ENCODE results near the gene ASB5. TPM values are rescaled to one million over a fixed set of nuclear protein-coding genes. Genes with fewer than 3 reads are reported as not detected.

Gene ASB5
- total RNA-seq, 6 experiments from 2014 or later, result 0.19 to 0.23 TPM; not detected in 4

GRCh38 chr4:176241703-176242102 is 27.3 kb downstream of the ASB5 start:
- 86% methylated on average over 8 of the region's 8 CpGs for WGBS (ENCODE audit: insufficient coverage, low coverage, low lambda C conversion rate, missing lambda C conversion rate)
- no peak for DNase-seq
- no peak for ATAC-seq

DNA sequence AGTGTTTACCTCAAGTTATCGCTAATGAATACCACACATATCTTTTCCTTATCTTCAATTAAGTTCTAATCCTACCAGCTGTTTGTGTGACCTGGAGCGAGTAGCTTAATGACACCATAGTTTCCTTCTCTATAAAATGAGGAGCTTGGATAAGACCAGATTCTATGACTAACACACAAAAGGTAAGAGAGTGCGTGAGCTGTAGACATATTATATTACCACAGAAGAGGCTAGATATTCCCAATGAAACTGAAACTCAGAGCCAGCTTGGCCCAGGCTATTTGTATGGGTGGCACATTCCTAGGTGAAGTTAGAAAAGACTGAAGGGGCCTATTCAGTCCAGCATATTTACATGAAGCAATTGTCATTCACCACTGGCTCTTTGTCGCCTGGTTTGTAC is 30.2 kb downstream of the ASB5 start:
- TF ChIP-seq CTCF (IDR thresholded peaks at IDR 0.05), result no peak
- no peak for TF ChIP-seq POLR2A (IDR thresholded peaks at IDR 0.05)
- WGBS (ENCODE audit: insufficient coverage, low coverage, low lambda C conversion rate, missing lambda C conversion rate), result 52% methylated on average over 4 of the region's 4 CpGs
- H3K9me3 ChIP-seq, result no peaks in the 10 kb centered on the region
- intact Hi-C loops (cut with DNase I), result no loop called here
- no peaks in the 10 kb centered on the region for H3K36me3 ChIP-seq
- no peaks in the 10 kb centered on the region for H3K27me3 ChIP-seq
- DNase-seq (no peak), ATAC-seq (no peak)
- no peaks in the 10 kb centered on the region for H3K4me1 ChIP-seq
- H3K27ac ChIP-seq, result no peak overlapping the region
- H3K4me3 ChIP-seq, result no peak overlapping the region

More at GRCh38 chr4:176241703-176242102, 27.3 kb downstream of the ASB5 start:
- H3K27ac ChIP-seq, result no peak overlapping the region
- H3K27me3 ChIP-seq, result no peaks in the 10 kb centered on the region
- H3K36me3 ChIP-seq, result no peaks in the 10 kb centered on the region
- H3K4me1 ChIP-seq, result no peaks in the 10 kb centered on the region
- TF ChIP-seq POLR2A (IDR thresholded peaks at IDR 0.05) (no peak), CTCF (IDR thresholded peaks at IDR 0.05) (no peak)
- no peaks in the 10 kb centered on the region for H3K9me3 ChIP-seq
- intact Hi-C loops (cut with DNase I), result no loop called here
- no peak overlapping the region for H3K4me3 ChIP-seq

DNA sequence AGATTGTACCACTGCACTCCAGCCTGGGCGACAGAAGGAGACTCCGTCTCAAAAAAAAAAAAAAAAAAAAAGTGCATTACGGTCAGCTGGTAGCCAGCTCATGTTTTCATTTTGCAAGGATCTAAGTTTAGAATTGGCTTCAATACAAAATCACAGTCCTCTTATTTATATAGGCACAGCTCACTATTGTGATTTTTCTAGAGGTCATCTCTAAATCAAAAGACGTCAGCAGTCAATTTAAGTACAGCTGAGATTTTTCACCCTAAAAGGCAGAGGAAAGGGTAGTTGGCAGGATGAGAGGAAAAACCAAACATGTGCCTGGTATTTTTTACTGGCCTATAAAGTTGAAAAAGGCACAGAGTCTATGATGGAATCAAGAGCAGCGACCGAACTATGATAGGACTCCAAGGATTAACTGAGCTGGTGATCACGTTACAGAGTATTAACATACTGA is 30.8 kb downstream of the ASB5 start:
- ATAC-seq (no peak), DNase-seq (no peak)
- WGBS (ENCODE audit: insufficient coverage, low coverage, low lambda C conversion rate, missing lambda C conversion rate), result 66% methylated on average over 7 of the region's 7 CpGs
- TF ChIP-seq POLR2A (IDR thresholded peaks at IDR 0.05) (no peak), CTCF (IDR thresholded peaks at IDR 0.05) (no peak)
- H3K9me3 ChIP-seq, result no peaks in the 10 kb centered on the region
- H3K27me3 ChIP-seq, result no peaks in the 10 kb centered on the region
- intact Hi-C loops (cut with DNase I), result no loop called here
- no peak overlapping the region for H3K27ac ChIP-seq
- no peaks in the 10 kb centered on the region for H3K4me1 ChIP-seq
- no peaks in the 10 kb centered on the region for H3K36me3 ChIP-seq
- no peak overlapping the region for H3K4me3 ChIP-seq

DNA sequence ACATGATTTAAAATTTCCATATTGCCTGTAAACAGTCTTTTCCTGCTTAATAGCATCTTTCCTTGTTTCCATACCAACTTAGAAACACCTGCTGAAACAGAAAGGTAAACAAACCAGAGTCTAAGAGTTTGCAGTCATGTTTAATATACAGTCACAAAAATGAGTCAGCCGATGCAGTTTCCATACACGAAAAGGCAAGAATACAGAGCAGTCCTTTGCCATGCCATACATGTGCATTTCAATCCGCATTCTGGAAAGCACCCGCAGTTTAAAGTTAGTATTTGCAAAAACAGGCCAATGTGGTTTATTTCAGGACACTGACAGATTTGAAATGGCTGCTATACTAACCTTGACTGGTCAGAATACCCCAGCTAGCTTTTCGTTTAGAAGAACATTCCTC is 32.1 kb downstream of the ASB5 start:
- DNase-seq (no peak), ATAC-seq (no peak)
- WGBS (ENCODE audit: insufficient coverage, low coverage, low lambda C conversion rate, missing lambda C conversion rate), result 42% methylated on average over 4 of the region's 5 CpGs
- intact Hi-C loops (cut with DNase I), result no loop called here
- no peaks in the 10 kb centered on the region for H3K9me3 ChIP-seq
- TF ChIP-seq CTCF (IDR thresholded peaks at IDR 0.05), result no peak
- no peak for TF ChIP-seq POLR2A (IDR thresholded peaks at IDR 0.05)
- H3K4me1 ChIP-seq, result no peaks in the 10 kb centered on the region
- H3K27ac ChIP-seq, result no peak overlapping the region
- no peak overlapping the region for H3K4me3 ChIP-seq
- H3K36me3 ChIP-seq, result no peaks in the 10 kb centered on the region
- H3K27me3 ChIP-seq, result no peaks in the 10 kb centered on the region

- ATAC-seq (no peak), DNase-seq (no peak)
- no peak for TF ChIP-seq POLR2A (IDR thresholded peaks at IDR 0.05)
- TF ChIP-seq CTCF (IDR thresholded peaks at IDR 0.05), result no peak
- Histone ChIP-seq H3K4me1 (no peaks in the 10 kb centered on the region), H3K27me3 (no peaks in the 10 kb centered on the region), H3K27ac (no peak overlapping the region), H3K4me3 (no peak overlapping the region), H3K9me3 (no peaks in the 10 kb centered on the region), H3K36me3 (no peaks in the 10 kb centered on the region)
- WGBS (ENCODE audit: insufficient coverage, low coverage, low lambda C conversion rate, missing lambda C conversion rate), result 50% methylated on average over 4 of the region's 4 CpGs
- intact Hi-C loops (cut with DNase I), result no loop called here
Observed at GRCh38 chr4:176230836-176231235, 38.2 kb downstream of the ASB5 start.
